Activated CD4-positive, alpha-beta T cell treated with anti-CD3 and anti-CD28 coated beads, Interleukin-2, amount 50 U/mL, for 48 hours (primary cell): Measurements from ENCODE around the gene CNTF.
A peak's percentile ranks its signal among the peaks of the same experiment; 100 is the strongest.

Source experiments
- DNase-seq, 2 experiments: peaks; one replicate each; pipeline ENCODE4 v3.0.0-alpha.2; 2020

CNTF gene

GRCh38 chr11:58645854-58646253, 23.4 kb downstream of the CNTF start:
- no peak for DNase-seq

- no peak for DNase-seq
These were observed 24.8 kb downstream of the CNTF start for GRCh38 chr11:58647141-58647699.

- no peak for DNase-seq
These were observed 25.4 kb downstream of the CNTF start for GRCh38 chr11:58647866-58648265.

- no peak for DNase-seq
These were observed 27.2 kb downstream of the CNTF start for GRCh38 chr11:58649623-58650022.

- DNase-seq: no peak
These were observed 28.0 kb downstream of the CNTF start for GRCh38 chr11:58650496-58650895.

GRCh38 chr11:58652726-58653280, 30.3 kb downstream of the CNTF start:
- no peak for DNase-seq

- peak; percentile 83 to 85 for DNase-seq
These were observed 31.8 kb downstream of the CNTF start for GRCh38 chr11:58654079-58654907.

- no peak for DNase-seq
These were observed 32.4 kb downstream of the CNTF start for GRCh38 chr11:58654908-58655296.

- DNase-seq: no peak
These were observed 33.9 kb downstream of the CNTF start for GRCh38 chr11:58656348-58656747.

- DNase-seq: no peak
These were observed 36.2 kb downstream of the CNTF start for GRCh38 chr11:58658623-58659022.

- DNase-seq: no peak
These were observed 36.9 kb downstream of the CNTF start for GRCh38 chr11:58659404-58659803.

- DNase-seq: no peak
These were observed 37.6 kb downstream of the CNTF start for GRCh38 chr11:58659910-58660570.

GRCh38 chr11:58671983-58672633, 49.6 kb downstream of the CNTF start:
- DNase-seq: no peak

- DNase-seq: no peak
These were observed 52.1 kb downstream of the CNTF start for GRCh38 chr11:58674609-58675008.
